ENCODE data around the gene OR3A2.

- TF ChIP-seq CTCF (IDR thresholded peaks at IDR 0.05) (no peak), POLR2A (IDR thresholded peaks at IDR 0.05) (no peak), EP300 (IDR thresholded peaks at IDR 0.05; ENCODE audit: low read depth) (no peak), POLR2AphosphoS5 (IDR thresholded peaks at IDR 0.05) (no peak)
These were observed at the start of gene OR3A2 for GRCh38 chr17:3385869-3386816.

Data from transverse colon (tissue), 4 donors.